HFFc6 (cell line): ENCODE data around the gene TRIM29. TPM values are rescaled to one million over a fixed set of nuclear protein-coding genes. Genes with fewer than 3 reads are reported as not detected.
"Not testable (repeated sequence)": the region's sequence is repeated elsewhere in the genome, so short reads cannot be mapped to it uniquely, and the experiment has no call there.

Experiments
- DNase-seq: peaks from one replicate; pipeline ENCODE4 v3.0.0-alpha.2; 2018
- H3K27ac Mint-ChIP-seq: 2 replicates; pipeline ENCODE4 v1.8.0; 2020; ENCODE audit warnings: mild to moderate bottlenecking, mixed read lengths
- H3K27me3 Mint-ChIP-seq: 2 replicates; pipeline ENCODE4 v1.8.0; 2021; ENCODE audit warnings: mild to moderate bottlenecking, moderate library complexity, mixed read lengths; ENCODE audit not compliant: insufficient read depth
- H3K36me3 Mint-ChIP-seq: 2 replicates; pipeline ENCODE4 v1.8.0; 2021; ENCODE audit warnings: low read depth, mixed read lengths
- H3K4me1 Mint-ChIP-seq: 2 replicates; pipeline ENCODE4 v1.8.0; 2020; ENCODE audit warnings: low read depth, mixed read lengths
- H3K4me3 Mint-ChIP-seq: 2 replicates; pipeline ENCODE4 v1.8.0; 2020; ENCODE audit warnings: mild to moderate bottlenecking, moderate library complexity, mixed read lengths
- H3K9me3 Mint-ChIP-seq: 2 replicates; pipeline ENCODE4 v1.8.0; 2020; ENCODE audit warnings: mild to moderate bottlenecking, mixed read lengths
- CTCF ChIP-seq: fragments of 200-600 bp; sonication (generic); IDR thresholded peaks from 2 replicates; pipeline ENCODE4 v1.5.0; 2021; ENCODE audit warnings: antibody characterized with exemption, mild to moderate bottlenecking
- total RNA-seq, 6 experiments: library from RNA; stranded (reverse); fragmentation: NEBNext Ultra II Directional; extraction: Animal tissue kit (Norgen Biotek cat#: 25700); gene quantifications; 2 replicates in 1 of 6; 3 replicates in 5 of 6; pipeline ENCODE4 v1.2.3, GENCODE V29; 2021

The TRIM29 gene
- total RNA-seq, 6 experiments from 2014 or later, result 1.5 to 3.2 (median 3.1) TPM

- Mint-ChIP-seq H3K4me1 (no peaks in the 10 kb centered on the region), H3K27me3 (peaks cover 61% of the 10 kb centered on the region), H3K36me3 (peaks cover 6% of the 10 kb centered on the region), H3K4me3 (no peak overlapping the region), H3K27ac (no peak overlapping the region), H3K9me3 (peaks cover 4% of the 10 kb centered on the region)
- no peak for TF ChIP-seq CTCF
- no peak for DNase-seq
Observed at GRCh38 chr11:120147094-120147949, 9.4 kb upstream of the TRIM29 start.

GRCh38 chr11:120146413-120147093 lies 8.6 kb upstream of the TRIM29 start:
- H3K36me3 Mint-ChIP-seq, result peaks cover 6% of the 10 kb centered on the region
- H3K4me1 Mint-ChIP-seq, result no peaks in the 10 kb centered on the region
- H3K27me3 Mint-ChIP-seq, result peaks cover 67% of the 10 kb centered on the region
- H3K27ac Mint-ChIP-seq, result no peak overlapping the region
- no peak for TF ChIP-seq CTCF
- H3K4me3 Mint-ChIP-seq, result no peak overlapping the region
- H3K9me3 Mint-ChIP-seq, result peaks cover 4% of the 10 kb centered on the region
- no peak for DNase-seq

- Mint-ChIP-seq H3K4me1 (no peaks in the 10 kb centered on the region), H3K9me3 (no peaks in the 10 kb centered on the region), H3K27me3 (peaks cover 71% of the 10 kb centered on the region), H3K4me3 (no peak overlapping the region), H3K36me3 (no peaks in the 10 kb centered on the region), H3K27ac (no peak overlapping the region)
- no peak for TF ChIP-seq CTCF
- no peak for DNase-seq
Observed at GRCh38 chr11:120144501-120144900, 6.6 kb upstream of the TRIM29 start.

- H3K4me3 Mint-ChIP-seq, DNase-seq, H3K36me3 Mint-ChIP-seq, H3K9me3 Mint-ChIP-seq, H3K4me1 Mint-ChIP-seq, H3K27ac Mint-ChIP-seq: not testable (repeated sequence)
- H3K27me3 Mint-ChIP-seq, result peaks cover 74% of the 10 kb centered on the region
Observed at GRCh38 chr11:120143472-120143871, 5.6 kb upstream of the TRIM29 start.

- Mint-ChIP-seq H3K27me3 (peaks cover 68% of the 10 kb centered on the region), H3K36me3 (no peaks in the 10 kb centered on the region), H3K27ac (no peak overlapping the region), H3K4me3 (no peak overlapping the region), H3K9me3 (no peaks in the 10 kb centered on the region), H3K4me1 (no peaks in the 10 kb centered on the region)
- DNase-seq, result no peak
- no peak for TF ChIP-seq CTCF
Observed at GRCh38 chr11:120142441-120143100, 4.7 kb upstream of the TRIM29 start.
